ENCODE measurements around the gene TNNT3.
"Not testable (repeated sequence)": the region's sequence is repeated elsewhere in the genome, so short reads cannot be mapped to it uniquely, and the experiment has no call there.

Gene TNNT3

DNA sequence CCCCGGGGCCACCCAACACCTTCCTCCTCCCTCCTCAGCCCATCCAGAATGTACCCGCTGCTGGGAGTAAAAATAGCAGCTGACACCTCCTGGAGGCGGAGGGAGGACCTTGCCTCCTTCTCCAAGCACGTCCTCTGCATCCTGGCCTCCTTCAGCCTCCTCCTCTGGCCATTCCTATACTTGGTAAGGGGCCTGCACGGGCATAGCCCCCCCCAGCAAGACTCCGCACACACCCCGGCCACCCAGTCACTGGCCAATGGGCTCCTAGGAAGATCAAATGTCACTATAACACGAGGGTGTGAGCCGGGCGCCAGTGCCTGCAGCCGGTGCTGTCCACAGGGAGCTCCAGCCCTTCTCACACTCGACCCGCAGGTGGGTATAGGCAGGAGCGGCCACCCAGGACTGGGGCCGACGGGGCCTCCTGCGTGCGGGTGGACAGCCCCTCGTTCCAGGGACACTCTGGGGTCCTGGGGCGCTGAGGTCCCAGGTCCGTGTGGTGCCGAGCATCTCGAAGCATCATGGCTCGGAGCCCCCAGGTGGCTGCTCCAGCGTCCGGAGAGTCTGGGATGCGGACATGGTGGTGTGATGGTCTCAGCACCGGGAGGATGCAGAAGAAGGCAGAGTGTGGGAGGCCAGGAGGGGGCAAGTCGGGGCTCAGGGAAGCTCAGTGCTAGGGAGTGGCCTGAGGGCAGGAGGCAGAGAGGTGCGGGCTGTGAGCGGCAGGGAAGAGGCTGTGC, at the start of gene TNNT3:
TNNT3 (plus strand) TSS at position 313 of the 737 bp plus-strand sequence. CDS start 3,172 bp downstream, outside the sequence.
- DNase-seq, result no peak

DNA sequence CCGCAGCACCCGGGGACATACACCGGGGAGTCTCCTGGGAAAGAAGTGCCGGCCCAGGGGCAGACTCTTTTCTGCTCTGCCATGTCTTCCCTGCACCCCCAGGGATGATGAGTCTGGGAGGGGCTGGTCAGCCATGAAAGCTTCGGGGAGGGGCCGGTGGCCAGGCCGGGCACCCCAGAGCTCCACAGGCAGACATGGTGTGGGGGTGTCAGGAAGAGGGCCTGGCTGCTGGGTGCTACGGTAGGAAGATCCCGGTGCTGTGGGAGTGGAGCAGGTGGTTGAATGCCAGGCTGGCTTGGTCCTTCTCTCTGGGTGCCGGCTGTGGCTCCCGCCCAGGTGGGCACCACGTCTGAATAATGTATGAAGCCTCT, 49.2 kb upstream of the TNNT3 start:
- no peak for DNase-seq

DNA sequence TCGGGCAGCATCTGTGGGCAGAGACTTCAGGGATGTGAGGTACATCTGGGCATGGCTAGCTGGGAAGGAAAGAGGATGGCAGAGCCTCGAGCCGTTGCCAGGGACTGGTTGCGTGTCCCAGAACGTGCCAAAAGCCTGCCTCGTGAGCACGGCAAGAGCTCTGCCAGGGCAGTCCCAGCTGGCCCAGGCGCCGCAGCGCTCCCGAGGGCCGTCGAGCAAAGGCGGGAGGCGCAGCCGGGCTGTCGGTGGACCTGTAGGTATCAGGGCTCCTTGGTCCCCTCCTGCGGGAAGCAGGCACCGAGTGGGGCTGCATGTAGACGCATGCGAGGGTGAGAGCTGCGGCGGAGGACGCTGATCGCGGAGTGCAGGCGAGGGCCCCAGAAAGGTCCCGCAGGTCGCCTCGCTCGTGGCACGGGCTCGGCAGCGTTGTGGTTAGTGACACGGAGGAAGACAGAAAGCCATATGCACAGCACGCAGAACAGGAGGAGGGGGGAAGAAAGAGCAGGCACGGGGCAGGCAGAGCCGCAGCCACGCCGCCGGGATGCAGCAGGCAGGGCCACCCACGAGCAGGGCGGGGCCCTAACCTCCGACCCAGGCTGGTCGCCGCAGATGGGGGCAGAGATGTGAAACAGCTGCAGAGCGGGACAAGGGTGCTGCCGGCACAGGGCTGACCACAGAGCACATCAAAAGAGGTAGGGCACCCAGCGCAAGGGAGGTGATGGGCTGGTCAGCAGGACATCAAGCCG, 48.6 kb upstream of the TNNT3 start:
- DNase-seq, result no peak

DNA sequence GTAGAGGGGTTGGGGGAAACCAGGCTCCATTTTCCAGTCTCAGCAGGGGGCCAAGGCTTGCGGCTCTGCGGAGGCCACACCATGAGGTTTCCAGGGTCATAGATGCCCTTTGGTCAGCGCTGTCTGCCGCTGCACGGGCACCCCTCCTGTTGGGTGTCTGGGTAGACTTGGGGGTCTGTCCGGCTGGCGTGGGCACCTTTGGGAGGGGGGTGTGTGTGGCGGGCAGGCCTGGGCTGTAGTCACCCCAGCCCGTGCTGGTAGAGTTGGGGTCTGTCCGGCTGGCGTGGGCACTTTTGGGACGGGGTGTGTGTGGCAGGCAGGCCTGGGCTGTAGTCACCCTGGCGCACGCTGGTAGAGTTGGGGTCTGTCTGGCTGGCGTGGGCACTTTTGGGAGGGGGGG, 48.0 kb upstream of the TNNT3 start:
- no peak for DNase-seq

DNA sequence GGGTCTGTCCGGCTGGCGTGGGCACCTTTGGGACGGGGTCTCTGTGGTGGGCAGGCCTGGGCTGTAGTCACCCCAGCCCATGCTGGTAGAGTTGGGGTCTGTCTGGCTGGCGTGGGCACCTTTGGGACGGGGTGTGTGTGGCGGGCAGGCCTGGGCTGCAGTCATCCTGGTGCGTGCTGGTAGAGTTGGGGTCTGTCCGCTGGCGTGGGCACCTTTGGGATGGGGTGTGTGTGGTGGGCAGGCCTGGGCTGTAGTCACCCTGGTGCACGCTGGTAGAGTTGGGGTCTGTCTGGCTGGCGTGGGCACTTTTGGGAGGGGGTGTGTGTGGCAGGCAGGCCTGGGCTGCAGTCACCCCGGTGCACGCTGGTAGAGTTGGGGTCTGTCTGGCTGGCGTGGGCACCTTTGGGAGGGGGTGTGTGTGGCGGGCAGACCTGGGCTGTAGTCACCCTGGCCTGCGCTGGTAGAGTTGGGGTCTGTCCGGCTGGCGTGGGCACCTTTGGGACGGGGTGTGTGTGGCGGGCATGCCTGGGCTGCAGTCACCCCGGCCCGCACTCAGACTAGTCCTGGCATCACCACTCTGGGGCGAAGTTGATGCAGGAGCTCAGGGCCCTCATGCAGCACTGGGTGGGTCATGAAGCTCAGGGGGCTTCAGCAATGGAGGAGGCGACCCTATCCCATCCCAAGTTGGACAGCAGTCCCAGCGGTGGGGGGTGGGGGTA, 47.1 kb upstream of the TNNT3 start:
- DNase-seq, result no peak

DNA sequence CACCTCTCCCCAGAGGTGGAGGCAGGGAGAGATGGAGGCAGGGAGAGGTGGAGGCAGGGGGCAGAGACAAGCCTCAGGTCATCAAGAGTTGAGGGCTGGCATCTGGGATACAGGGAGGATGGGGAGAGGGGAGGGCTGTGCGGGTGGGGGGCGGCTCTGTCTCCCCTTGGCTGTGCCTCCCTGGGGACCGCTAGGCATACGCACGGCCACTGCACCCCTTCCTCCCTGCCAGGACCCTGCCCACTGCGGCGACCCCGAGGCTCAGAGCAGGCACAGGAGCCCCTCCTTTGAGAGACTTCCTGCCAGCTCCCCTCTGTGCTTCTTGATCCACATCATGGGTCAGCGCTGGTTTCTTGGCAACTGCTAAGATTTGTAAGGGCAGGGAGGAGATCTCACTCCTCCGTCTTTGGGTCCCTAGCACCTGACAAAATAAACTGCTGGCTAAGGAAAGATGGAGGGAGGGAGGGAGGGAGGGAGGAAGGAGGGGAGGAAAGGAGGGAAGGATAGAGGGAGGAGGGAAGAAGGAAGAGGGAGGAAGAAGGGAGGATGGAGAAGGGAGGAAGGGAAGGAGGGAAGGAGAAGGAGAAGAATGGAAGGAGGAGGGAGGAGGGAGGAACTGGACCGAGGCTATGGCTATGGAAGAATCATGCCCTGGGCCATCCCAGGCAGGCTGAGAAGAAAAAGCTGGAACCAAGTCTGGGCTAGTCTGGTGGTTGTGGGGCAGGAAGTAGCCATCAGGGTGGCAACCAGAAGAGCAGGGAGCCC, 46.3 kb upstream of the TNNT3 start:
- no peak for DNase-seq

DNA sequence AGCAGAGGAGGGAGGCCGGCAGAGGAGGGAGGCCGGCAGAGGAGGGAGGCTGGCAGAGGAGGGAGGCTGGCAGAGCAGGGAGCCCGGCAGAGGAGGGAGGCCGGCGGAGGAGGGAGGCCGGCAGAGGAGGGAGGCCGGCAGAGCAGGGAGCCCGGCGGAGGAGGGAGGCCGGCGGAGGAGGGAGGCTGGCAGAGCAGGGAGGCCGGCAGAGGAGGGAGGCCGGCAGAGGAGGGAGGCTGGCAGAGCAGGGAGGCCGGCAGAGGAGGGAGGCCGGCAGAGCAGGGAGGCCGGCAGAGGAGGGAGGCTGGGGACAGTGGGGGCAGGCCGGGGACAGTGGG, 45.7 kb upstream of the TNNT3 start:
- DNase-seq, result not testable (repeated sequence)

DNA sequence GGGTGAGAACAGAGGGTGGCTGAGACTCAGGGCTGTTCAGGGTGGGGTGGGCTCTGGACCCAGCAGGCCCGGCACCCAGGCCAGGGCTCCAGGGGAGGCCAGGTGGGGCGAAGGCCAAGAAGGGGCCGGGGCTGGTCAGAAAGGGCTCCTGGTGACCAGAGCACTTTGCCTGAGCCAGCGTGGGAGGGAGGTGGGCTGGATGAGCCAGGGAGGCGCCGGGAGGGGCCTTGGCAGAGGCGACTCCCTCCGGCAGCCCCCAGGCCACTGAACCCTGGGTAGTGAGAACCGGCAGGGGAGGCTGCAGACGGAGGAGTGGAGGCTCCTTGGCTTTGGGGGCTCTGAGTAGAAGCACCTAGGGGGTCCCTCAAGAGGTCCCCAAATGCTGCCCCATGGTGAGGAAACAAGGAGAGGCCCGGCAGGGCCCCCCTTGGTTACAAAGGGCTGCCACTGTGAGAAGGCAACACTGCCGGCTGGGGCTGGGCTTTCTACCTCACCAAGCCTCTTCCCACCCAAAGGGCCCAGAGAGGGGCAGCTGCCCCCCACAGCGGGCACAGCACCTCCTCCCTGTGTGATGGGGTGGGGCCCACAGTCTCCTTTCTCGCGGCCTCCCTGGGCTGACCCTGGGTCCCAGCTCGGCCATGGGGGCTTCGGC, 44.9 kb upstream of the TNNT3 start:
- DNase-seq, result not testable (repeated sequence)

DNA sequence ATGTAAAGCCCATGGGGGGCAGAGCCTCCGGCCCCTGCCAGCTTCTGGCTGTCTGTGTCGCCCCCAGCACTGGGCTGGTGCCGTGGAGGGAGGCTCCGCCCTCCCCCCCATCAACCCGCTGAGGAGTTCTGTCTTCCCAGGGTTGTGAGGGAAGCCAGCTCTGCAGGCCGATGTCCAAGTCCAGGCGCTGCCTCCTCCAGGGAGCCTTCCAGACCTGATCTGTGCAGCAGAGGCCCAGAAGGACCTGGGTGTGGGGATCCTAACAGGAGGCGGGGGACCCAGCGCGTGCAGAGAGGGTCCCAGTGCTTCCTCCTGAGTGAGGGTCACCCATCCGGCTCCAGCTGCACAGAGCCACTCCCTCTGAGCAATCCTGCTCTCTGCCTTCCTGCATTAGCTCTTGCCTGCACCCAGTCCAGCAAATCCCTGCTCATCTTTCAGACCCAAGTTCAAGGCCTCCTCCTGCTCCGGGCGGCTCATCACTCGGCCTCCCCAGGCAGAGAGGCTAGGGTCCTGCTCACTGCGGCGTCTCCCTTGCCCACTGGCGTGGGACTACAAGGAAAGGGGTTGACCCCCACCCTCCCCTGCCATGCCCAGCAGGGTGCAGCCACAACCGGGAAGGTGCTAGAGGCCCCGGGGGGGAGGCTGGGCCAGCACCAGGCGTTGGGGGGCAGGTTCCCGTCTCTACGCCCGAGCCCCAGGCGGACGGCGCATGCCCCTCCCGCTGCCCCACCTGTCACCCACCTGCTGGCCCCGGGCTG, 44.2 kb upstream of the TNNT3 start:
- DNase-seq, result no peak

DNA sequence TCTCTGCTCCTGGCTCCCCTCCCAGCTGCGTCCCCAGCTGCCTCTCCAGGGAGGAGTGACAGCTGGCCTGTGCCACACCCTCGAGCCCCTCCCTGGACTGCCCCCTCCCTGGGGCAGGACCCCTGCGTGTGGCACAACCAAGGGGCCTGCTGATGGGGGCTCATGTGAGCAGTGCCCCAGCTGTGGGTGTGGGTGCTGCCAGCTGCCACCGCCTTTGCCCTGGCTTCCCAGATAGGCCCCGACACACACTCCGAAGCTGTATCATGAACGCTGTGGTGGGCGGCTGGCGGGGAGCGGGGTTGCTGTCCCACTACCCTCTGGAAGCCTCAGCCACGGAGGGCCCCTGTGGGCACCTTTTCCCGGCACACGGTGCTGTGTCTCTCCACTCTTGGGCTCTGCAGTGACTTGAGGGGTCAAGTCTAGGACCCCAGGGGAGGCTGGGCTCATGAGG, 43.6 kb upstream of the TNNT3 start:
- DNase-seq, result not testable (repeated sequence)

DNA sequence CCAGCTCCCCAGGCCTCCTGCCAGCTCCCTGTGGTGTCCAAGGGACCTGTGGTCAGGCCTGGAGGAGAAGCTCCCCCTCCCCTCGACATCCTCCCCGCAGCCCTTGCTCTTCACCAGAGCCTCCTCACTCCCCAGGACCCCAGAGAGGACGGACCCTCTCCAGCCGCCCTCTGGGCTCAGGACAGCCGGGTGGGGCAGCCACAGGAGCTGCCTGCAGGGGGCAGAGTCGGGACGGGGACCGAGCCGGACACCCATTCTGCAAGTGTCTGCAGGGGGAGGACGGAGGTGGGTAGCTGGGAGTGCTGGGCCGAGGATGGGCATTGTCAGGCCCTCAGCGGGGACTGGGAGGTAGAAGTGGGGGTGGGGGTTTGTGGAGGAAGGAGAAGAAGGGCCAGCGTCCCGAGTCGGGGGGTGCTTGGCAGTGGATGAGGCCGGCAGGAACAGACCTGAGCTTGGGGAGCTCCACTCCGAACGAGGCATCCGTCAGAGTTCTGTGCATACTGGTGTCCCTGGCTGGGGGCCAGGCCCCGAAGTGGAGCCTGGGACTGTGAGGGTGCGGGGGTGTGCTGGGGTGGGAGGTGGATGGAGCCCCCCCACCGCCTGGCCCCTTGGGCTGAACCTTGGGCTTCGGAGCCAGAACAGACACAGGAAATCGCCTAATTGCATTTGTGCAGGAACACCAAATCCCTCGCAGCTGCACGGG, 43.0 kb upstream of the TNNT3 start:
- DNase-seq, result no peak

DNA sequence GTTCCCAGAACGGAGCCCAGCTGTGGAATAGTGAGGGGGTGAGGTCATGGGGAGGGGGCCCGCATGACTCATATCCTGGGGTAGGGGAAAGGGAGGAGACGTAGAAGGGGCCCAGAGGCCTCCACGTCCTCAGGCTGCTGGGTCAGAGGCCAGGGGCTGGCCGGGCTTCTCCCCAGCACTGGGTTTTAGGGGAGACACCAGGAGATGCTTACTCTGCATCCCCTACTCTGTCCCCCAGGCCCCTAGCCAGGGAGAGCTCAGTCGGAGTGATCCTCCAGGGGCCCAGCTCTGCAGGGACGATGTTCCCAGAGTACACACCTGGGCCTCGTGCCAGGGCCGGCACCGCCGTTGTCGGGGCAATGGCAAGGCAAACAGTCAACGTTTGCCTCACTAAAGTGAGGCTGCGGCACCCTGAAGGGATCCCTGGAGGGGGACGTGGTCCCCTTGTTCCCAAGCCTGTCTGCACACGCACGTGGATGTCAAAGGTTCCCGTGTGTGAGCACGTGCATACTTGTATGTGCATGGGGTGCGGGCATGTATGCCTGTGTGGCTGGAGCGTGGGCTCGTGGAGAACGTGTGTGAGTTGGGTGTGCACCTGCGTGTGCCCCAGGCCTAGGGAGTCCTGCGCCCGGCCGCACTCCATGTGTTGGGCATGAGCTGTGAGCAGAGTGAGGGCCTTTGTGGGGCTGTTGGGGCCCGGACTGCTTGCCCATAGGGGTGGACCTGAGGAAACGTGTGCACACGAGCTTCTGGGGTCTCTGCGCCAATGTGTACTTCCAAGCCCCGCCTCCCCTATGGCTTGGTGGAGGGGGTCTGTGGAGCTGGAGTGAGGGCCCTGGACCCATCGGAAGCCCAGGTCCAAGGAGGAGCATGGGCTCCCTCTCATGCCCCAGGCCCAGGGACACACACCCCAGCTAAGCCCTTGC, 42.0 kb upstream of the TNNT3 start:
- no peak for DNase-seq

DNA sequence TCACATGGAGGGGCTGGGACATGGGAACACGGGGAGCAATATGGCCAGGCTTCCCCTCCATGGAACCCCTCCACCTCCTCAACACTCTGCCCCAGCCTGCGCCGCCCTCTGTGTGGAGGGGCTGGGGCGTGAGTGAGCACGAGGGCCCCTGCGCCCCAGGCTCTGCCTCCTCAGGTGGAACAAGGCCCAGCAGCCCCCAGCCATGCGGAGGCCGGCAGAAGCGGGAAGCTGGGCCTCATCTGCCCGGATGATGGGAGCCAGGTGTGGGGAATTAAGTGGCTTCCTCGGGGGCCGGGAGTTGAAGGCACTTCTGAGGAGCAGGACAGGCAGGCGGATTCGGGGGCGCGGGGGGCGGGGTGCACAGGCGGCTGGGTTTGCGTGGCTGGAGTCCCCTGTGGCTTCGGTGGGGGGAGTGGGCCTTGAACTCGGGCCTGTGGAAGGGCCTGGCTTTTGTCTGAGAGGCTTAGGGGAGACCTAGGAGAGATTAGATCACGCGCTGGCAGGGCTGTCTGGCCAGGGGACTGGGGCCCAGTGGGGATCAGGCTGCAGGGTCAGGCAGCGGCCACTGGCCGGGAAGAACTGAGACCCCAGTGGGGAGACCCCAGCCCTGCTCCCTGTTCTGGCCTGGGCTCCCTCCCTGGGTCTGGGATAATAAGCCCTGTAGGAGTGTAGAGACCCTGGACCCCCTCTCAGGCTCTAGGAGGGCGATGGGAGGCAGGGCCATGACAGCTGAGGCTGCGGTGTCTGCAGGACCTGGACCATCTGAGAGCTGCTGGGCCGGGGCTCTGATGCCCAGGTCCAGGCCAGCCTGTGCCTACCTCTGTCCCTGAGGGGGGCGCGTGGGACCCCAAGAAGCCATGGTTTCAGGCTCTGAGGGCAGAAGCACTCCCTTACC, 41.1 kb upstream of the TNNT3 start:
- DNase-seq, result no peak

DNA sequence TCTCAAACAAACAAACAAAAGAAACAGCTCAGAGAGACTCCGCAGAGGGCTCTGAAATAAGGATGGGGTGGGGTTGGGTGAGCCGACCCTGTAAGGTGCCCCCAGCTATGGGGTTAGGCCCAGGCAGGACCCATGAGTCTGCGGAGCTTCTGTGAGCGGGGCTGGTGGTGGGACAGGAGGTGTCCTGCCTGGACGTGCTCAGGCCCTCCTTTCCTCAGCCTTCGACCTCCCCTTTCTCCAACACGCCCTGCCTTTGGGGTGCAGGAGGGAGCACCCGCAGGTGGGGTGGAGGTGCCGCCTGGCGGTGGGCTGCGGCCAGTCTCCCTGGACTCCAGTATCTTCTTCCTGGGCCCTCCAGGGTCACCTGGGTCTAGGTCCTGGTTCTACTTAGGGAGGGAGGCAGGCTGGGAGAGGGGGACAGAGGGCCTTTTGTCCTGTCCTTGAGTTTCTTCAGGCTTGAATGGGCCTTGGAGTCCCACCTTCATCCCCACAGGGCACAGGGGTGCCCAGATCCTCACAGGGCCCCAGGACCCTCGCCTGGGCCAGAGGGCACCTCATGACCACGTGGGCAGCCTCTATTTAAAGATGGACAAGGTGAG, 40.1 kb upstream of the TNNT3 start:
- no peak for DNase-seq

DNA sequence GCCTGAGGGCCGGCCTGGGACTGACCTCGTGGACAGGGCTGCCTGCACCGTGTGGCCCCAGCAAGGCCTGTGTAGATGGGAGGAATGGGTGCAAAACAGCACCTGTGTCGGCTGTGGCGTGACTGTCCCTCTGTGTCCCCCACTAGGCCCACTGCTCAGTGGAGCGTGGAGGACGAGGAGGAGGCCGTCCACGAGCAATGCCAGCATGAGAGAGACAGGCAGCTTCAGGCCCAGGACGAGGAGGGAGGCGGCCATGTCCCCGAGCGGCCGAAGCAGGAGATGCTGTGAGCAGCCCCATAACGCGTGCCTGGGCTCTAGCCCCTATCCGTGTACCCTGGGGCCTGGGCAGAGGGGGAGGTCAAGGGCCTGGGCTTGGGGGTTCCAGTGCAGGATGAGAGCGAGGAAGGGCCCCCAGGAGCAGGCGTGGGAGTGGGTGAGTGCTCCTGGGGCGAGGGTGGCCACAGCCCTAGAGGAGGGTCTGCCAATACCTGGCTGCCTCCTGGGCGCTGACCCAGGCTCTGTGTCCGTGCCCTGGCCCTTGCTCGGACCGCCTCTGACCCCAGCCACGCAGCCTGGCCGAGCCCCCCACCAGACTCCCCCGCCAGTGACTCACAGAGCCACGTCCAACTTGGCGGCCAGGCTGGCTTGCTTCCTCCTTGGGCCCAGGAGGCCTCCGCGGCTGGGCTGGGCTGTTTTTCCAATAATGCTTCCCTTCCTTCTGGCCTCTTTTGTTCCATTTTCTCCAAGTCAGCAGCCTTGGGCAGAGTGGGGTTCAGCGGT, 39.4 kb upstream of the TNNT3 start:
- no peak for DNase-seq

DNA sequence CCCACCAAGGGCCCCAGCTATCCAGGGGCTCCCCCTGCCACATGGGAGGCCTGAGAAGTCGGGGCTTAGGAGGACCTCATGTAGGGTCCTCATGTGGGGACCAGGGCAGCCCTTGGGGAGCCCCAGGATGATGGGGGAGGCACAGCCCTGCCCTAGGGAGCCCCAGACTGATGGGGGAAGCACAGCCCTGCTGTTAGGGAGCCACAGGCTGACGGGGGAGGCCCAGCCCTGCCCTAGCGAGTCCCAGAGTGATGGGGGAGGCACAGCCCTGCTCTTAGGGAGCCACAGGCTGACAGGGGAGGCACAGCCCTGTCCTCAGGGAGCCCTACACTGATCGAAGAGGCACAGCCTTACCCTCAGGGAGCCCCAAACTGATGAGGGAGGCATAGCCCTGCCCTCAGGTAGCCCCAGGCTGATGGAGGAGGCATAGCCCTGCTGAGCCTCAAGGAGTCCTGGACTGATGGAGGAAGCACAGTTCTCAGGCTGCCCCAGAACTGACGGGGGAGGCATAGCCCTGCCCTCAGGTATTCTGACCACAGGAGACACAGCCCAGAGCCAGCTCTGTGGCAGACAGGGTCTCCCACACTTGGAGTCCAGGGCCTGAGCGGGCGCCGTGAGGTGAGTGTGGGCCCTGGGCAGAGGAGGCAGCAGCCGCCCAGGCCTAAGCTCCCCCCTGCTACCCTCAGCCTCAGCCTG, 38.6 kb upstream of the TNNT3 start:
- no peak for DNase-seq

All from stimulated activated CD4-positive, alpha-beta T cell treated with anti-CD3 and anti-CD28 coated beads, Interleukin-1b, Interleukin-23, amount 100 ng/mL, for 48 hours (primary cell).